ENCODE measurements around the gene GABARAPL2. TPM values are rescaled to one million over a fixed set of nuclear protein-coding genes. Genes with fewer than 3 reads are reported as not detected.

Gene GABARAPL2
- total RNA-seq, 3 donors from 2014 or later (not counting 1 experiment from before 2014, with no cell fraction given), result 66.2 to 74.0 (median 71.3) TPM

DNA sequence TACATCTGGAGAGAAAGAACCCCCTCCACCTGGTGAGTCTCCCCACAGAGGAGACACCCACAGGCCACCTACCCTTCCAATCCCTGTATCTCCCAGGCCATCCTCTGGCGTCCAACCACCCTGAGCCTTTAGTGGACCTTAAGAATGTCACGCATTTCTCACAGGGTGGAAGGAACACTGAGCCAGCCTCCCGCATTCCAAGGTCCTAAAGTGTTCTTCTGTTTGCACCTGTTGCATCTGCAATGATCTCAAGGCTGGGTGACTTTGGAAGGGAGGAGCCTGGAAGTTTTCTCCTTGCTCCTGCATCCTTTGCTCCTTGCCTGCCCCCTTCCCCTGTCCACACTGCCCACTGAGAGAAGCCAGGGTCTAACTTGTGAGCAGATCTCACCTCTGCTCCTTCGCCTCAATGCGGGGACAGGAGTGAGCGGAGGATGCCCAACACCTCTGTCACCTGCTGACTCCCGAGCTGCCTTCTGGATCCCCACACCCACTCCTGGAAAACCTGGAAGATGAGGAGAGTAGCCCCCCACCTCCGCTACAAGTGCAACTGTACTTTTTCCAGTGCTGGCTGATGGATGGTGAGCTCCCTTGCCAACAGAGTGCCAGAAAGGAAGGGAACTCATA, 33.9 kb upstream of the GABARAPL2 start:
- 86% methylated on average over 7 of the region's 8 CpGs for WGBS (ENCODE audit: insufficient coverage)
- intact Hi-C loops (cut with micrococcal nuclease), result no loop called here
- H3K9me3 ChIP-seq (ENCODE audit: control insufficient read depth, insufficient read depth, low read length), result no peaks in the 10 kb centered on the region
- no peaks in the 10 kb centered on the region for H3K4me1 ChIP-seq (ENCODE audit: control insufficient read depth, insufficient read depth, low read length)
- Mint-ChIP-seq H3K36me3 (no peaks in the 10 kb centered on the region), H3K4me3 (no peak overlapping the region), H3K9me3 (no peaks in the 10 kb centered on the region), H3K4me1 (no peaks in the 10 kb centered on the region), H3K27me3 (ENCODE audit: low read depth in 2 of 2) (no peaks in the 10 kb centered on the region), H3K27ac (no peak overlapping the region)
- no peaks in the 10 kb centered on the region for H3K36me3 ChIP-seq (ENCODE audit: control insufficient read depth, insufficient read depth, low read length)
- ATAC-seq (no peak), DNase-seq (no peak)
- H3K27ac ChIP-seq (ENCODE audit: low read length), result no peak overlapping the region
- H3K27me3 ChIP-seq (ENCODE audit: control insufficient read depth, insufficient read depth, low read length), result no peaks in the 10 kb centered on the region
- H3K4me3 ChIP-seq (ENCODE audit: low read length), result no peak overlapping the region
- TF ChIP-seq, protein P1, sequence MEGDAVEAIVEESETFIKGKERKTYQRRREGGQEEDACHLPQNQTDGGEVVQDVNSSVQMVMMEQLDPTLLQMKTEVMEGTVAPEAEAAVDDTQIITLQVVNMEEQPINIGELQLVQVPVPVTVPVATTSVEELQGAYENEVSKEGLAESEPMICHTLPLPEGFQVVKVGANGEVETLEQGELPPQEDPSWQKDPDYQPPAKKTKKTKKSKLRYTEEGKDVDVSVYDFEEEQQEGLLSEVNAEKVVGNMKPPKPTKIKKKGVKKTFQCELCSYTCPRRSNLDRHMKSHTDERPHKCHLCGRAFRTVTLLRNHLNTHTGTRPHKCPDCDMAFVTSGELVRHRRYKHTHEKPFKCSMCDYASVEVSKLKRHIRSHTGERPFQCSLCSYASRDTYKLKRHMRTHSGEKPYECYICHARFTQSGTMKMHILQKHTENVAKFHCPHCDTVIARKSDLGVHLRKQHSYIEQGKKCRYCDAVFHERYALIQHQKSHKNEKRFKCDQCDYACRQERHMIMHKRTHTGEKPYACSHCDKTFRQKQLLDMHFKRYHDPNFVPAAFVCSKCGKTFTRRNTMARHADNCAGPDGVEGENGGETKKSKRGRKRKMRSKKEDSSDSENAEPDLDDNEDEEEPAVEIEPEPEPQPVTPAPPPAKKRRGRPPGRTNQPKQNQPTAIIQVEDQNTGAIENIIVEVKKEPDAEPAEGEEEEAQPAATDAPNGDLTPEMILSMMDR (IDR thresholded peaks at IDR 0.05), result no peak

DNA sequence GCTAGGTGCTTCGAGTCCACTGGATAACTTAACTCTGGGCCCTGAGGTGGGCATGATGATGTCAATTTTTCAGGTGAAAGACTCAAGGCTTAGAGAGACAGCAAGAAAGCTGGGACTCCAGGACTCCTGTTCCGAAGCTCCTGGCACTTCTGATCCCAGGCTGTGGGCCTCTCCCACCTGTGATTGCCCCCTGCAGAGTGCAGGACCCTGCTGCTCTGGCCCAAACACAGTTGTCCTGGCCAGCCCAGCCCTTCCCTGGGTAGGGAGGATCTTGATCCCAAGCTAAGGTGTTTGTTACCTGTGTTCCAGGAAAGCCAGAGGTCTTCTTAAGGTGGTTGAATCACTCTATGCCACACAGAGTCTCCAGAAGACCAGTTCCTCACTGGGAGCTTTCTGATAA, 33.4 kb upstream of the GABARAPL2 start:
- TF ChIP-seq, protein P1 (IDR thresholded peaks at IDR 0.05), result no peak
- no peaks in the 10 kb centered on the region for H3K9me3 Mint-ChIP-seq
- Histone ChIP-seq H3K27me3 (ENCODE audit: control insufficient read depth, insufficient read depth, low read length) (no peaks in the 10 kb centered on the region), H3K9me3 (ENCODE audit: control insufficient read depth, insufficient read depth, low read length) (no peaks in the 10 kb centered on the region), H3K27ac (ENCODE audit: low read length) (no peak overlapping the region), H3K4me1 (ENCODE audit: control insufficient read depth, insufficient read depth, low read length) (no peaks in the 10 kb centered on the region), H3K4me3 (ENCODE audit: low read length) (no peak overlapping the region), H3K36me3 (ENCODE audit: control insufficient read depth, insufficient read depth, low read length) (no peaks in the 10 kb centered on the region)
- no peaks in the 10 kb centered on the region for H3K4me1 Mint-ChIP-seq
- WGBS (ENCODE audit: insufficient coverage), result 84% methylated on average over 2 of the region's 2 CpGs
- no peak overlapping the region for H3K27ac Mint-ChIP-seq
- intact Hi-C loops (cut with micrococcal nuclease), result no loop called here
- H3K27me3 Mint-ChIP-seq (ENCODE audit: low read depth in 2 of 2), result no peaks in the 10 kb centered on the region
- no peak overlapping the region for H3K4me3 Mint-ChIP-seq
- DNase-seq, result no peak
- no peak for ATAC-seq
- H3K36me3 Mint-ChIP-seq, result no peaks in the 10 kb centered on the region

DNA sequence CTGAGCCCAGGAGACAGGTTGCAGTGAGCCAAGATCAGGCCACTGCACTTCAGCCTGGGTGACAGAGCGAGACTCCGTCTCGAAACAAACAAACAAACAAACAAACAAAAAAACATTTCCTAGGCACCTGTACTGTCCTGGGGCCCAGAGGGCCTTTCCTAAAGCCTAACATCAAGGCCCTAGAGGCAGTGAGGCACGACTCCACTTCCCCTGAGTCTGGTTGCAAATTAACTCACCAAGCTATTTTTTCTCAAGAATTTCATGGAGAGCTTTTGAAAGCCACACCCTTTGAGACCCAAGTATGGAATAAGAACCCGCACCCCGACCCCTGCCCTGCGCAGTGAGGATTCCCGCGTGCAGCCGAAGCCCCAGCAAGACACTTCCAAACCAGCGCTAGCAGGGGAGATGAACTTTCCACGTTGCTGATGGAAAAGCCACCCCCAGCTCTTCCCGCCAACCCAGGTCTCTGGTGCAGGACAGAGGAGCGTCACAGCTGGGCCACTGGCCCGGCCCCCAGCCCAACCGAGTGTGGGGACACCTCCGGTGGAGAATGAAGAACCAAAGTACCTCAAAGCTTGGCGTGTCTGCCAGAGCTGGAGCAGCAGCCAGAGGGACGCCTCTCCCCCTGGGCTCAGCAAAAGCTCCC, 31.5 kb upstream of the GABARAPL2 start:
- TF ChIP-seq, protein P1 (IDR thresholded peaks at IDR 0.05), result no peak
- H3K4me1 Mint-ChIP-seq, result no peaks in the 10 kb centered on the region
- Histone ChIP-seq H3K27me3 (ENCODE audit: control insufficient read depth, insufficient read depth, low read length) (no peaks in the 10 kb centered on the region), H3K4me1 (ENCODE audit: control insufficient read depth, insufficient read depth, low read length) (no peaks in the 10 kb centered on the region), H3K27ac (ENCODE audit: low read length) (no peak overlapping the region), H3K4me3 (ENCODE audit: low read length) (no peak overlapping the region), H3K9me3 (ENCODE audit: control insufficient read depth, insufficient read depth, low read length) (no peaks in the 10 kb centered on the region), H3K36me3 (ENCODE audit: control insufficient read depth, insufficient read depth, low read length) (no peaks in the 10 kb centered on the region)
- no peak overlapping the region for H3K27ac Mint-ChIP-seq
- no peak for ATAC-seq
- intact Hi-C loops (cut with micrococcal nuclease), result no loop called here
- H3K36me3 Mint-ChIP-seq, result no peaks in the 10 kb centered on the region
- no peak for DNase-seq
- WGBS (ENCODE audit: insufficient coverage), result 86% methylated on average over 19 of the region's 19 CpGs
- H3K27me3 Mint-ChIP-seq (ENCODE audit: low read depth in 2 of 2), result no peaks in the 10 kb centered on the region
- no peaks in the 10 kb centered on the region for H3K9me3 Mint-ChIP-seq
- no peak overlapping the region for H3K4me3 Mint-ChIP-seq
